ENCODE results near the gene SYT17.

GRCh38 chr16:19140396-19140795 lies 27.6 kb upstream of the SYT17 start:
- TF ChIP-seq CTCF (IDR thresholded peaks at IDR 0.05): no peak
- TF ChIP-seq POLR2A (IDR thresholded peaks at IDR 0.05): no peak
